Chondrocyte (in vitro differentiated cells): Measurements from ENCODE around the gene PSMD13. TPM values are rescaled to one million over a fixed set of nuclear protein-coding genes. Genes with fewer than 3 reads are reported as not detected.

Experiments used
- DNase-seq: peaks from one replicate; pipeline ENCODE4 v3.0.0; 2021; ENCODE audit warnings: mixed read lengths, low spot score
- H3K27ac Mint-ChIP-seq: one replicate; pipeline ENCODE4 v1.8.0; 2021; ENCODE audit warnings: mild to moderate bottlenecking, moderate library complexity, mixed read lengths; ENCODE audit not compliant: unreplicated experiment
- H3K27me3 Mint-ChIP-seq: 2 replicates; pipeline ENCODE4 v1.8.0; 2021; ENCODE audit warnings: low read depth, mixed read lengths
- H3K36me3 Mint-ChIP-seq: 2 replicates; pipeline ENCODE4 v1.8.0; 2021; ENCODE audit warnings: low read depth, mixed read lengths
- H3K4me1 Mint-ChIP-seq: 2 replicates; pipeline ENCODE4 v1.8.0; 2021; ENCODE audit warnings: low read depth, mild to moderate bottlenecking, mixed read lengths
- H3K4me3 Mint-ChIP-seq: one replicate; pipeline ENCODE4 v1.8.0; 2021; ENCODE audit warnings: mild to moderate bottlenecking, moderate library complexity, mixed read lengths; ENCODE audit not compliant: unreplicated experiment
- H3K9me3 Mint-ChIP-seq: 2 replicates; pipeline ENCODE4 v1.8.0; 2021; ENCODE audit warnings: low read depth, mixed read lengths
- total RNA-seq: library from RNA; stranded (reverse); gene quantifications from 3 replicates; pipeline ENCODE4 v1.2.1, GENCODE V29; 2021
- TF ChIP-seq, protein P1 (sequence below): fragments of 200-600 bp; sonication (generic); IDR thresholded peaks from 2 replicates; pipeline ENCODE4 v1.5.0; 2021; ENCODE audit warnings: antibody characterized with exemption, mild to moderate bottlenecking, moderate library complexity

PSMD13 gene
- total RNA-seq, 1 donor from 2014 or later: 103 TPM

DNA sequence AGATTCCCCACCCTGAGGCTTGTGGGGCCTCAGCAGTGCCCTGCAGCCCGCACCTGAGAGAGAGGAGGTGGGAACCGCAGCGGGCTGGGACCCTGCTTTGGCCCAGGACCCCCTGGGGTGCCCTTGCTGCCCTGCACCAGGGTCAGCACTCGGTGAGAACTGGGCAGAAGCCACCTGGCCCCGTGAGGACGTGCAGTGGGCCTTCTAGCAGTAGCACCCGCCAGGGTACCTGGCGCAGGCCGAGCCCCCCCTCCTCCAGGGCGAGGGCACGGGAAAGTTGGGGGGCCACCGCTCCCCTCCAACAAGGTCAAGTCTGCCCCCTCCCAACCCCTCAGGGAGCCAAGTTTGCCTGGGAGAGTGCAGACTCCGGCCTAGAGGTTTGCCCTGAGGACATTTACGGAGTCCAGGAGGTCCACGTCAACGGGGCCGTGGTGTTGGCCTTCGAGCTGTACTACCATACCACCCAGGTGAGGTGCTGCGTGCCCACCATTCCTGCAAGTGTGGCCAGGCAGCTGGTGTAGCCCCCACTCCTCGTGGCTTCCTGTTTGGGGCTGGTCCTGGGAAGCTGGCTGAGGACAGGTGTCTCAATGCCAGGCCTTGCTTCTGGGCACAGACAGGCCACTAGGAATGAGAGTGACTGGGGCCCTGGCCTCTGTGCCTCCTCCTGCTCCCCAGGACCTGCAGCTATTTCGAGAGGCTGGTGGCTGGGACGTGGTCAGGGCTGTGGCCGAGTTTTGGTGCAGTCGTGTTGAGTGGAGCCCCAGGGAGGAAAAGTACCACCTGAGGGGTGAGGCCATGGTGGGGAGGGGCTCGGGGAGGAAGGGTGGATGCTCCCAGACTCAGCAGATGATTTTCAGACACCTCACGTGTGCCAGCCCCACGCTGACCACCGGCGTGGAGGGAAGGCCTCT is 55.7 kb downstream of the PSMD13 start:
- H3K27me3 Mint-ChIP-seq: no peaks in the 10 kb centered on the region
- peak; percentile 87 for DNase-seq
- H3K36me3 Mint-ChIP-seq: peaks cover 9% of the 10 kb centered on the region
- TF ChIP-seq, protein P1, sequence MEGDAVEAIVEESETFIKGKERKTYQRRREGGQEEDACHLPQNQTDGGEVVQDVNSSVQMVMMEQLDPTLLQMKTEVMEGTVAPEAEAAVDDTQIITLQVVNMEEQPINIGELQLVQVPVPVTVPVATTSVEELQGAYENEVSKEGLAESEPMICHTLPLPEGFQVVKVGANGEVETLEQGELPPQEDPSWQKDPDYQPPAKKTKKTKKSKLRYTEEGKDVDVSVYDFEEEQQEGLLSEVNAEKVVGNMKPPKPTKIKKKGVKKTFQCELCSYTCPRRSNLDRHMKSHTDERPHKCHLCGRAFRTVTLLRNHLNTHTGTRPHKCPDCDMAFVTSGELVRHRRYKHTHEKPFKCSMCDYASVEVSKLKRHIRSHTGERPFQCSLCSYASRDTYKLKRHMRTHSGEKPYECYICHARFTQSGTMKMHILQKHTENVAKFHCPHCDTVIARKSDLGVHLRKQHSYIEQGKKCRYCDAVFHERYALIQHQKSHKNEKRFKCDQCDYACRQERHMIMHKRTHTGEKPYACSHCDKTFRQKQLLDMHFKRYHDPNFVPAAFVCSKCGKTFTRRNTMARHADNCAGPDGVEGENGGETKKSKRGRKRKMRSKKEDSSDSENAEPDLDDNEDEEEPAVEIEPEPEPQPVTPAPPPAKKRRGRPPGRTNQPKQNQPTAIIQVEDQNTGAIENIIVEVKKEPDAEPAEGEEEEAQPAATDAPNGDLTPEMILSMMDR: no peak
- H3K27ac Mint-ChIP-seq: no peak overlapping the region
- H3K4me1 Mint-ChIP-seq: peaks cover 16% of the 10 kb centered on the region
- H3K4me3 Mint-ChIP-seq: no peak overlapping the region
- H3K9me3 Mint-ChIP-seq: no peaks in the 10 kb centered on the region

DNA sequence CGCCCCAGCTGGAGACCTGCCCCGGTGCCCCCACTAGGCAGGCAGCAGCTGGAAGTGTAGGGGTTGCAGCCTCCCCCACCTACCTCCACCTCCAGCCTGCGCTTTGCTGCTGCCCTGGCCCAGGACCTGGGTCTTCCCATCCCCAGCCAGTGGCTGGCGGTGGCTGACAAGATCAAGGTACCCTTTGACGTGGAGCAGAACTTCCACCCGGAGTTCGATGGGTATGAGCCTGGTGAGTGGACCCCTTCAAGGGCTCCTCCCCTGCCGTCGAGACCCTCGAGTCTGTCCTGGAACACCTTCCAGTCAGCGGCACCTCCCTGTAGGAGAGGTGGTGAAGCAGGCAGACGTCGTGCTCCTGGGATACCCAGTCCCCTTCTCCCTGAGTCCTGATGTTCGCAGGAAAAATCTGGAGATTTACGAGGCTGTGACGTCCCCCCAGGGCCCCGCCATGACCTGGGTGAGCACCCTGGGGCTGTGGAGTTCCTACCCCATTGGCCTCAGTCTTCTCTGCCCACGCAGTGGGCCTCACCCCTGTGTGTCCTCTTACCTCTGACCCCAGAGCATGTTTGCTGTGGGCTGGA is 56.6 kb downstream of the PSMD13 start:
- Mint-ChIP-seq H3K27me3 (no peaks in the 10 kb centered on the region), H3K9me3 (no peaks in the 10 kb centered on the region), H3K36me3 (peaks cover 9% of the 10 kb centered on the region), H3K4me3 (no peak overlapping the region), H3K27ac (no peak overlapping the region), H3K4me1 (peaks cover 9% of the 10 kb centered on the region)
- TF ChIP-seq, protein P1: no peak
- DNase-seq: peak; percentile 73

DNA sequence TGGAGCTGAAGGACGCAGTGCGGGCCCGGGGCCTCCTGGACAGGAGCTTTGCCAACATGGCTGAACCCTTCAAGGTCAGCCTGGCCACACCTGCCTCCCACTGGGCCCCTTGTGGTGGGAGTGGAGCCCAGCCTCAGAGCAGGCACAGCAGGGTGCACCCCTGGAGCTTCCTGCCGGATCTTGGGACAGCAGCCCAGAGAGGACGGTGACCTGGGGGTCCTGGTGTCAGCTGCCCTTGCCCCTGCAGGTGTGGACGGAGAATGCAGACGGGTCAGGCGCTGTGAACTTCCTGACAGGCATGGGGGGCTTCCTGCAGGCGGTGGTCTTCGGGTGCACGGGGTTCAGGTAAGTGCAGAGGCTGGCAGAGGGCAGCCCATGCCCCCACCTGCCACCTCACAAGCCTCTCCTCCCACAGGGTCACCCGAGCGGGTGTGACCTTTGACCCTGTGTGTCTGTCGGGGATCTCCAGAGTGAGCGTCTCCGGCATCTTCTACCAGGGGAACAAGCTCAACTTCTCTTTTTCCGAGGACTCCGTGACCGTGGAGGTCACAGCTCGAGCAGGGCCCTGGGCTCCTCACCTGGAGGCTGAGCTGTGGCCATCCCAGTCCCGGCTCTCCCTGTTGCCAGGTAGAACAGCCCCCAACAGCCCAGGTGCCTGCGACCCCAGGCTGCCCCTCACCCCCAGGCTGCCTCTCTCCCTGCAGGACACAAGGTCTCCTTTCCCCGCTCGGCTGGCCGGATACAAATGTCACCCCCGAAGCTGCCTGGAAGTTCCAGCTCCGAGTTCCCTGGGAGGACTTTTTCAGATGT is 57.3 kb downstream of the PSMD13 start:
- Mint-ChIP-seq H3K27ac (no peak overlapping the region), H3K9me3 (no peaks in the 10 kb centered on the region), H3K36me3 (peaks cover 9% of the 10 kb centered on the region), H3K27me3 (no peaks in the 10 kb centered on the region), H3K4me3 (no peak overlapping the region), H3K4me1 (peaks cover 9% of the 10 kb centered on the region)
- DNase-seq: peak; percentile 90
- TF ChIP-seq, protein P1: no peak

DNA sequence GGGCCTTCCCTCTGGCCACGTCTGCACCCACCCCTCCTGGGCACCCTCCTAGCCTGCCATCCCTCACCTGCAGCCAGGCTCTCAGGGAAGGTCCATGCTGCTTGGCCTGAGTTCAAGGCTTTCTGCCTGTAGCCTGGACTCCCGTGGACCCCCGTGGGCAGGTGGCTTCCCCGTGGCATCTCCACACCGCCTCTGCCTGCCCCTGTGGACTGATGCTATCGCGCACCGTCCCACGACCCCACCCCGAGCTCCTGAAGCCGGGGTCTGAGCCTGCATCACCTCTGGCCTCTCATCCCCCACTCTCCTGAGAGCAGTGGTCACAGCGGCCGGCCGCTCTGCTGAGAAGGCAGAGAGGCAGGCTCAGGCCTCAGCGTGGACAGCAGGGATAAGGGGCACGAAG is 58.0 kb downstream of the PSMD13 start:
- Mint-ChIP-seq H3K27me3 (no peaks in the 10 kb centered on the region), H3K9me3 (no peaks in the 10 kb centered on the region), H3K27ac (no peak overlapping the region), H3K36me3 (peaks cover 9% of the 10 kb centered on the region), H3K4me3 (no peak overlapping the region), H3K4me1 (peaks cover 7% of the 10 kb centered on the region)
- TF ChIP-seq, protein P1: no peak
- peak; percentile 85 for DNase-seq
